IMR-90 (cell line): ENCODE data around the gene TBC1D4. TPM values are rescaled to one million over a fixed set of nuclear protein-coding genes. Genes with fewer than 3 reads are reported as not detected.

ENCODE experiments used
- ATAC-seq: fragments of 200-7000 bp; cut with Tn5 transposase; 2 replicates; pipeline ENCODE4 v1.9.1; 2020; ENCODE audit warnings: low read depth, mild to moderate bottlenecking, moderate library complexity
- BruUV-seq: library from RNA; stranded (reverse); fragments of 400-500 nt; replicated peaks from 2 replicates; lab custom pipeline; 2021; lab: Mats Ljungman, UMichigan
- CTCF ChIA-PET: fragments of 300-600 bp; formaldehyde crosslinking; extraction: SDS; loops from one replicate; lab custom pipeline; 2021; ENCODE audit warnings: antibody characterized with exemption; lab: Yijun Ruan, JAX
- POLR2A ChIA-PET: fragments of 300-600 bp; sonication (Branson Sonifier 250); formaldehyde crosslinking; loops from one replicate; lab custom pipeline; 2022; ENCODE audit warnings: antibody characterized with exemption; ENCODE audit not compliant: unreplicated experiment; lab: Charles Lee
- DNase-seq: peaks from one replicate; pipeline ENCODE4 v3.0.0; 2013
- H2AFZ ChIP-seq: replicated peaks from 2 replicates; pipeline ENCODE3; 2013; ENCODE audit warnings: low read length, mild to moderate bottlenecking; ENCODE audit not compliant: poor library complexity
- H2AK5ac ChIP-seq: 2 replicates; pipeline ENCODE4 v1.6.1; 2013; ENCODE audit warnings: low read depth, low read length, inconsistent platforms
- H2AK9ac ChIP-seq: replicated peaks from 2 replicates; pipeline ENCODE3; 2013; ENCODE audit warnings: mild to moderate bottlenecking, low read depth, low read length, moderate library complexity; ENCODE audit not compliant: poor library complexity
- H2BK120ac ChIP-seq: 2 replicates; pipeline ENCODE4 v1.6.1; 2013; ENCODE audit warnings: low read depth, low read length, inconsistent platforms
- H2BK15ac ChIP-seq: 3 replicates; pipeline ENCODE4 v1.6.1; 2013; ENCODE audit warnings: low read depth, low read length, inconsistent platforms
- H2BK20ac ChIP-seq: 2 replicates; pipeline ENCODE4 v1.6.1; 2013; ENCODE audit warnings: low read depth, mild to moderate bottlenecking, inconsistent platforms, low read length, moderate library complexity
- H2BK5ac ChIP-seq: 2 replicates; pipeline ENCODE4 v1.6.1; 2013; ENCODE audit warnings: mild to moderate bottlenecking, low read depth, low read length, inconsistent platforms; ENCODE audit not compliant: poor library complexity, severe bottlenecking
- H3K14ac ChIP-seq: replicated peaks from 2 replicates; pipeline ENCODE4 v1.6.1; 2013; ENCODE audit warnings: low read depth, low read length, inconsistent platforms
- H3K18ac ChIP-seq: 2 replicates; pipeline ENCODE4 v1.6.1; 2013; ENCODE audit warnings: low read depth, low read length, control low read depth
- H3K23ac ChIP-seq: 2 replicates; pipeline ENCODE4 v1.6.1; 2013; ENCODE audit warnings: low read depth, low read length, inconsistent platforms
- H3K27ac ChIP-seq: 2 replicates; pipeline ENCODE4 v1.5.1; 2013; ENCODE audit warnings: mild to moderate bottlenecking, control low read depth, low read length; ENCODE audit not compliant: insufficient read depth
- H3K27me3 ChIP-seq: 2 replicates; pipeline ENCODE4 v1.6.1; 2013; ENCODE audit warnings: low read length; ENCODE audit not compliant: control insufficient read depth, insufficient read depth
- H3K36me3 ChIP-seq: 2 replicates; pipeline ENCODE4 v1.6.1; 2013; ENCODE audit warnings: low read length, mixed read lengths; ENCODE audit not compliant: control insufficient read depth, insufficient read depth
- H3K4ac ChIP-seq: 2 replicates; pipeline ENCODE4 v1.6.1; 2013; ENCODE audit warnings: low read depth, low read length, inconsistent platforms
- H3K4me1 ChIP-seq: 2 replicates; pipeline ENCODE4 v1.6.1; 2013; ENCODE audit warnings: low read length, mixed read lengths; ENCODE audit not compliant: control insufficient read depth, insufficient read depth
- H3K4me2 ChIP-seq: 2 replicates; pipeline ENCODE4 v1.6.1; 2013; ENCODE audit warnings: low read depth, mild to moderate bottlenecking, control low read depth, low read length, moderate library complexity
- H3K4me3 ChIP-seq: 2 replicates; pipeline ENCODE4 v1.5.1; 2013; ENCODE audit warnings: low read depth, mild to moderate bottlenecking, control low read depth, low read length, moderate library complexity; ENCODE audit not compliant: insufficient read depth
- H3K56ac ChIP-seq: 2 replicates; pipeline ENCODE4 v1.6.1; 2013; ENCODE audit warnings: low read length, inconsistent platforms; ENCODE audit not compliant: insufficient read depth; ENCODE audit errors: extremely low read depth
- H3K79me1 ChIP-seq, 2 experiments: 2 replicates each; pipeline ENCODE4 v1.6.1; 2013; ENCODE audit warnings: low read length in 2 of 2, inconsistent platforms in 1 of 2, low read depth in 1 of 2
- H3K9ac ChIP-seq: 2 replicates; pipeline ENCODE4 v1.6.1; 2013; ENCODE audit warnings: low read depth, low read length, control low read depth
- H3K9me1 ChIP-seq: 2 replicates; pipeline ENCODE4 v1.6.1; 2013; ENCODE audit warnings: low read length, inconsistent platforms; ENCODE audit not compliant: insufficient read depth
- H3K9me3 ChIP-seq: 2 replicates; pipeline ENCODE4 v1.6.1; 2013; ENCODE audit warnings: low read length; ENCODE audit not compliant: control insufficient read depth, insufficient read depth
- H4K20me1 ChIP-seq: 2 replicates; pipeline ENCODE4 v1.6.1; 2013; ENCODE audit warnings: low read length, inconsistent platforms; ENCODE audit not compliant: insufficient read depth
- H4K5ac ChIP-seq: 2 replicates; pipeline ENCODE4 v1.6.1; 2013; ENCODE audit warnings: mild to moderate bottlenecking, low read depth, low read length, control low read depth
- H4K8ac ChIP-seq, 2 experiments: 2 replicates each; pipeline ENCODE4 v1.6.1; 2013; ENCODE audit warnings: low read depth in 2 of 2, low read length in 2 of 2, control low read depth in 1 of 2, inconsistent platforms in 1 of 2
- H4K91ac ChIP-seq: 2 replicates; pipeline ENCODE4 v1.6.1; 2013; ENCODE audit warnings: low read depth, low read length, inconsistent platforms; ENCODE audit not compliant: insufficient read depth
- CEBPB ChIP-seq: IDR thresholded peaks from 2 replicates; pipeline ENCODE4 v1.6.1; 2012; ENCODE audit warnings: low read depth, low read length, improper control_type of control experiment
- ELK1 ChIP-seq: fragments of 150-350 bp; IDR thresholded peaks from 2 replicates; pipeline ENCODE4 v1.6.1; 2016; ENCODE audit warnings: low read depth, mild to moderate bottlenecking, low read length, moderate library complexity, borderline replicate concordance
- MAFK ChIP-seq: IDR thresholded peaks from 2 replicates; pipeline ENCODE4 v1.6.1; 2012; ENCODE audit warnings: low read depth, low read length, improper control_type of control experiment
- MAZ ChIP-seq: IDR thresholded peaks from 2 replicates; pipeline ENCODE4 v1.6.1; 2012; ENCODE audit warnings: low read depth, mild to moderate bottlenecking, low read length, improper control_type of control experiment, moderate library complexity, borderline replicate concordance
- POLR2A ChIP-seq: IDR thresholded peaks from 2 replicates; pipeline ENCODE4 v1.6.1; 2012; ENCODE audit warnings: mild to moderate bottlenecking, low read depth, low read length
- RCOR1 ChIP-seq: IDR thresholded peaks from 2 replicates; pipeline ENCODE4 v1.6.1; 2012; ENCODE audit warnings: mild to moderate bottlenecking, low read length, improper control_type of control experiment; ENCODE audit not compliant: insufficient replicate concordance
- RFX5 ChIP-seq: IDR thresholded peaks from 2 replicates; pipeline ENCODE4 v1.8.0; 2012; ENCODE audit warnings: low read depth, mild to moderate bottlenecking, low read length, moderate library complexity
- SMC3 ChIP-seq: fragments of 150-350 bp; IDR thresholded peaks from 2 replicates; pipeline ENCODE4 v1.6.1; 2016; ENCODE audit warnings: low read depth, mild to moderate bottlenecking, antibody characterized with exemption, low read length, moderate library complexity
- WGBS, 2 experiments: methylation state at CpG; one replicate each; pipeline versions ENCODE4 v1.1.5 to v1.1.7; 2013; ENCODE audit warnings: missing lambda C conversion rate in 2 of 2; ENCODE audit not compliant: insufficient read length in 1 of 2; ENCODE audit errors: extremely low coverage in 2 of 2; 5-methylcytosine and 5-hydroxymethylcytosine counted together
- dilution Hi-C: fragments of 300-500 bp; cut with HindIII; formaldehyde crosslinking; loops from one replicate; pipeline ENCODE4 v1.14.3; 2018; ENCODE audit warnings: low sequenced_read_pairs; ENCODE audit not compliant: unreplicated experiment
- in situ Hi-C: fragments of 300-500 bp; cut with MboI; formaldehyde crosslinking; loops from 3 replicates; pipeline ENCODE4 v1.14.3; 2019; ENCODE audit warnings: low sequenced_read_pairs, inconsistent platforms, mixed read lengths
- intact Hi-C: fragments of 100-400 bp; cut with micrococcal nuclease; formaldehyde crosslinking; loops from 2 replicates; pipeline ENCODE4 v1.10.0; 2022
- polyA plus RNA-seq, 3 experiments: library from polyadenylated mRNA; depleted of rRNA; stranded (reverse); fragments of >200 nt; gene quantifications; 2 replicates each; pipeline ENCODE4 v1.2.3, GENCODE V29; 2012; ENCODE audit warnings: low replicate concordance in 1 of 3
- total RNA-seq: library from RNA; depleted of rRNA; stranded (reverse); fragments of >200 nt; gene quantifications from 2 replicates; pipeline ENCODE4 v1.2.3, GENCODE V29; 2012
- TF ChIP-seq, protein P1 (sequence below): fragments of 150-350 bp; IDR thresholded peaks from 2 replicates; pipeline ENCODE4 v1.6.1; 2017; ENCODE audit warnings: mild to moderate bottlenecking, antibody characterized with exemption, low read length, low read depth

TBC1D4 gene
- total and polyA plus RNA-seq, 2 of the 4 experiments (the other 2 are of a cell fraction), result 7.5 to 22.8 TPM

- Histone ChIP-seq H3K27ac (no peak overlapping the region), H3K9me1 (no peaks in the 10 kb centered on the region), H3K9ac (no peak overlapping the region), H3K56ac (no peak overlapping the region), H2BK120ac (no peak overlapping the region), H3K36me3 (no peaks in the 10 kb centered on the region), H4K91ac (no peak overlapping the region), H3K79me1 (peaks cover 2 to 4% of the 10 kb centered on the region in 2 experiments; a peak in 2 of 4 replicates), H4K5ac (no peak overlapping the region), H3K4ac (no peak overlapping the region), H3K14ac (no peak overlapping the region), H2AK9ac (no peak overlapping the region), H3K9me3 (no peaks in the 10 kb centered on the region), H3K23ac (no peak overlapping the region), H3K4me3 (no peak overlapping the region), H2AFZ (no peak overlapping the region), H2AK5ac (no peak overlapping the region), H3K4me1 (no peaks in the 10 kb centered on the region), H3K4me2 (no peak overlapping the region), H3K18ac (no peak overlapping the region), H2BK5ac (no peak overlapping the region), H4K8ac (no peak overlapping the region), H2BK20ac (no peak overlapping the region), H4K20me1 (no peaks in the 10 kb centered on the region), H3K27me3 (no peaks in the 10 kb centered on the region), H2BK15ac (no peak overlapping the region)
- TF ChIP-seq RCOR1, result no peak
- TF ChIP-seq RFX5, result no peak
- TF ChIP-seq POLR2A, result no peak
- TF ChIP-seq, protein P1, sequence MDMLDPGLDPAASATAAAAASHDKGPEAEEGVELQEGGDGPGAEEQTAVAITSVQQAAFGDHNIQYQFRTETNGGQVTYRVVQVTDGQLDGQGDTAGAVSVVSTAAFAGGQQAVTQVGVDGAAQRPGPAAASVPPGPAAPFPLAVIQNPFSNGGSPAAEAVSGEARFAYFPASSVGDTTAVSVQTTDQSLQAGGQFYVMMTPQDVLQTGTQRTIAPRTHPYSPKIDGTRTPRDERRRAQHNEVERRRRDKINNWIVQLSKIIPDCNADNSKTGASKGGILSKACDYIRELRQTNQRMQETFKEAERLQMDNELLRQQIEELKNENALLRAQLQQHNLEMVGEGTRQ, result no peak
- no peak for TF ChIP-seq CEBPB
- no peak for TF ChIP-seq MAZ
- TF ChIP-seq ELK1, result no peak
- TF ChIP-seq SMC3, result no peak
- TF ChIP-seq MAFK, result no peak
- no CpG with 5 or more reads among the region's 4 CpGs for WGBS, 2 experiments
- CTCF ChIA-PET, result no interaction called here
- no TSS peak for BruUV-seq
- dilution Hi-C loops (no loop called here), intact Hi-C loops (no loop called here), in situ Hi-C loops (no loop called here)
- DNase-seq (peak; percentile 35), ATAC-seq (no peak)
- POLR2A ChIA-PET, result no interaction called here
Observed at GRCh38 chr13:75437582-75438318, 44.2 kb downstream of the TBC1D4 start.
